IMR-90 (cell line): ENCODE measurements around the gene KIF1B. TPM values are rescaled to one million over a fixed set of nuclear protein-coding genes. Genes with fewer than 3 reads are reported as not detected.

Experiments
- ATAC-seq: fragments of 200-7000 bp; cut with Tn5 transposase; 2 replicates; pipeline ENCODE4 v1.9.1; 2020; ENCODE audit warnings: low read depth, mild to moderate bottlenecking, moderate library complexity
- BruUV-seq: library from RNA; stranded (reverse); fragments of 400-500 nt; replicated peaks from 2 replicates; lab custom pipeline; 2021; lab: Mats Ljungman, UMichigan
- CTCF ChIA-PET: fragments of 300-600 bp; formaldehyde crosslinking; extraction: SDS; loops from one replicate; lab custom pipeline; 2021; ENCODE audit warnings: antibody characterized with exemption; lab: Yijun Ruan, JAX
- POLR2A ChIA-PET: fragments of 300-600 bp; sonication (Branson Sonifier 250); formaldehyde crosslinking; loops from one replicate; lab custom pipeline; 2022; ENCODE audit warnings: antibody characterized with exemption; ENCODE audit not compliant: unreplicated experiment; lab: Charles Lee
- DNase-seq: peaks from one replicate; pipeline ENCODE4 v3.0.0; 2013
- H2AFZ ChIP-seq: replicated peaks from 2 replicates; pipeline ENCODE3; 2013; ENCODE audit warnings: low read length, mild to moderate bottlenecking; ENCODE audit not compliant: poor library complexity
- H2AK5ac ChIP-seq: 2 replicates; pipeline ENCODE4 v1.6.1; 2013; ENCODE audit warnings: low read depth, low read length, inconsistent platforms
- H2AK9ac ChIP-seq: replicated peaks from 2 replicates; pipeline ENCODE3; 2013; ENCODE audit warnings: mild to moderate bottlenecking, low read depth, low read length, moderate library complexity; ENCODE audit not compliant: poor library complexity
- H2BK120ac ChIP-seq: 2 replicates; pipeline ENCODE4 v1.6.1; 2013; ENCODE audit warnings: low read depth, low read length, inconsistent platforms
- H2BK15ac ChIP-seq: 3 replicates; pipeline ENCODE4 v1.6.1; 2013; ENCODE audit warnings: low read depth, low read length, inconsistent platforms
- H2BK20ac ChIP-seq: 2 replicates; pipeline ENCODE4 v1.6.1; 2013; ENCODE audit warnings: low read depth, mild to moderate bottlenecking, inconsistent platforms, low read length, moderate library complexity
- H2BK5ac ChIP-seq: 2 replicates; pipeline ENCODE4 v1.6.1; 2013; ENCODE audit warnings: mild to moderate bottlenecking, low read depth, low read length, inconsistent platforms; ENCODE audit not compliant: poor library complexity, severe bottlenecking
- H3K14ac ChIP-seq: replicated peaks from 2 replicates; pipeline ENCODE4 v1.6.1; 2013; ENCODE audit warnings: low read depth, low read length, inconsistent platforms
- H3K18ac ChIP-seq: 2 replicates; pipeline ENCODE4 v1.6.1; 2013; ENCODE audit warnings: low read depth, low read length, control low read depth
- H3K23ac ChIP-seq: 2 replicates; pipeline ENCODE4 v1.6.1; 2013; ENCODE audit warnings: low read depth, low read length, inconsistent platforms
- H3K27ac ChIP-seq: 2 replicates; pipeline ENCODE4 v1.5.1; 2013; ENCODE audit warnings: mild to moderate bottlenecking, control low read depth, low read length; ENCODE audit not compliant: insufficient read depth
- H3K27me3 ChIP-seq: 2 replicates; pipeline ENCODE4 v1.6.1; 2013; ENCODE audit warnings: low read length; ENCODE audit not compliant: control insufficient read depth, insufficient read depth
- H3K36me3 ChIP-seq: 2 replicates; pipeline ENCODE4 v1.6.1; 2013; ENCODE audit warnings: low read length, mixed read lengths; ENCODE audit not compliant: control insufficient read depth, insufficient read depth
- H3K4ac ChIP-seq: 2 replicates; pipeline ENCODE4 v1.6.1; 2013; ENCODE audit warnings: low read depth, low read length, inconsistent platforms
- H3K4me1 ChIP-seq: 2 replicates; pipeline ENCODE4 v1.6.1; 2013; ENCODE audit warnings: low read length, mixed read lengths; ENCODE audit not compliant: control insufficient read depth, insufficient read depth
- H3K4me2 ChIP-seq: 2 replicates; pipeline ENCODE4 v1.6.1; 2013; ENCODE audit warnings: low read depth, mild to moderate bottlenecking, control low read depth, low read length, moderate library complexity
- H3K4me3 ChIP-seq: 2 replicates; pipeline ENCODE4 v1.5.1; 2013; ENCODE audit warnings: low read depth, mild to moderate bottlenecking, control low read depth, low read length, moderate library complexity; ENCODE audit not compliant: insufficient read depth
- H3K56ac ChIP-seq: 2 replicates; pipeline ENCODE4 v1.6.1; 2013; ENCODE audit warnings: low read length, inconsistent platforms; ENCODE audit not compliant: insufficient read depth; ENCODE audit errors: extremely low read depth
- H3K79me1 ChIP-seq, 2 experiments: 2 replicates each; pipeline ENCODE4 v1.6.1; 2013; ENCODE audit warnings: low read length in 2 of 2, inconsistent platforms in 1 of 2, low read depth in 1 of 2
- H3K9ac ChIP-seq: 2 replicates; pipeline ENCODE4 v1.6.1; 2013; ENCODE audit warnings: low read depth, low read length, control low read depth
- H3K9me1 ChIP-seq: 2 replicates; pipeline ENCODE4 v1.6.1; 2013; ENCODE audit warnings: low read length, inconsistent platforms; ENCODE audit not compliant: insufficient read depth
- H3K9me3 ChIP-seq: 2 replicates; pipeline ENCODE4 v1.6.1; 2013; ENCODE audit warnings: low read length; ENCODE audit not compliant: control insufficient read depth, insufficient read depth
- H4K20me1 ChIP-seq: 2 replicates; pipeline ENCODE4 v1.6.1; 2013; ENCODE audit warnings: low read length, inconsistent platforms; ENCODE audit not compliant: insufficient read depth
- H4K5ac ChIP-seq: 2 replicates; pipeline ENCODE4 v1.6.1; 2013; ENCODE audit warnings: mild to moderate bottlenecking, low read depth, low read length, control low read depth
- H4K8ac ChIP-seq, 2 experiments: 2 replicates each; pipeline ENCODE4 v1.6.1; 2013; ENCODE audit warnings: low read depth in 2 of 2, low read length in 2 of 2, control low read depth in 1 of 2, inconsistent platforms in 1 of 2
- H4K91ac ChIP-seq: 2 replicates; pipeline ENCODE4 v1.6.1; 2013; ENCODE audit warnings: low read depth, low read length, inconsistent platforms; ENCODE audit not compliant: insufficient read depth
- BHLHE40 ChIP-seq: fragments of 150-350 bp; IDR thresholded peaks from 2 replicates; pipeline ENCODE4 v1.6.1; 2016; ENCODE audit warnings: mild to moderate bottlenecking, low read depth, low read length
- CEBPB ChIP-seq: IDR thresholded peaks from 2 replicates; pipeline ENCODE4 v1.6.1; 2012; ENCODE audit warnings: low read depth, low read length, improper control_type of control experiment
- CHD1 ChIP-seq: IDR thresholded peaks from 2 replicates; pipeline ENCODE4 v1.6.1; 2012; ENCODE audit warnings: low read depth, low read length, improper control_type of control experiment
- CTCF ChIP-seq: conservative IDR thresholded peaks from 2 replicates; pipeline ENCODE4 v1.5.1; 2012; ENCODE audit warnings: mild to moderate bottlenecking, low read depth, low read length, improper control_type of control experiment
- ELK1 ChIP-seq: fragments of 150-350 bp; IDR thresholded peaks from 2 replicates; pipeline ENCODE4 v1.6.1; 2016; ENCODE audit warnings: low read depth, mild to moderate bottlenecking, low read length, moderate library complexity, borderline replicate concordance
- FOS ChIP-seq: fragments of 150-350 bp; IDR thresholded peaks from 2 replicates; pipeline ENCODE4 v1.6.1; 2016; ENCODE audit warnings: low read depth, low read length
- MAFK ChIP-seq: IDR thresholded peaks from 2 replicates; pipeline ENCODE4 v1.6.1; 2012; ENCODE audit warnings: low read depth, low read length, improper control_type of control experiment
- MAZ ChIP-seq: IDR thresholded peaks from 2 replicates; pipeline ENCODE4 v1.6.1; 2012; ENCODE audit warnings: low read depth, mild to moderate bottlenecking, low read length, improper control_type of control experiment, moderate library complexity, borderline replicate concordance
- MXI1 ChIP-seq: IDR thresholded peaks from 2 replicates; pipeline ENCODE4 v1.6.1; 2012; ENCODE audit warnings: low read depth, mild to moderate bottlenecking, low read length, moderate library complexity, borderline replicate concordance
- NFE2L2 ChIP-seq: fragments of 150-350 bp; IDR thresholded peaks from 2 replicates; pipeline ENCODE4 v1.6.1; 2016; ENCODE audit warnings: low read depth, mild to moderate bottlenecking, low read length
- POLR2A ChIP-seq: IDR thresholded peaks from 2 replicates; pipeline ENCODE4 v1.6.1; 2012; ENCODE audit warnings: mild to moderate bottlenecking, low read depth, low read length
- RAD21 ChIP-seq: IDR thresholded peaks from 2 replicates; pipeline ENCODE4 v1.6.1; 2012; ENCODE audit warnings: low read length, improper control_type of control experiment
- RCOR1 ChIP-seq: IDR thresholded peaks from 2 replicates; pipeline ENCODE4 v1.6.1; 2012; ENCODE audit warnings: mild to moderate bottlenecking, low read length, improper control_type of control experiment; ENCODE audit not compliant: insufficient replicate concordance
- SMC3 ChIP-seq: fragments of 150-350 bp; IDR thresholded peaks from 2 replicates; pipeline ENCODE4 v1.6.1; 2016; ENCODE audit warnings: low read depth, mild to moderate bottlenecking, antibody characterized with exemption, low read length, moderate library complexity
- USF2 ChIP-seq: fragments of 150-350 bp; IDR thresholded peaks from 2 replicates; pipeline ENCODE4 v1.6.1; 2017; ENCODE audit warnings: mild to moderate bottlenecking, antibody characterized with exemption, low read length, low read depth
- dilution Hi-C: fragments of 300-500 bp; cut with HindIII; formaldehyde crosslinking; loops from one replicate; pipeline ENCODE4 v1.14.3; 2018; ENCODE audit warnings: low sequenced_read_pairs; ENCODE audit not compliant: unreplicated experiment
- in situ Hi-C: fragments of 300-500 bp; cut with MboI; formaldehyde crosslinking; loops from 3 replicates; pipeline ENCODE4 v1.14.3; 2019; ENCODE audit warnings: low sequenced_read_pairs, inconsistent platforms, mixed read lengths
- intact Hi-C: fragments of 100-400 bp; cut with micrococcal nuclease; formaldehyde crosslinking; loops from 2 replicates; pipeline ENCODE4 v1.10.0; 2022
- polyA plus RNA-seq, 3 experiments: library from polyadenylated mRNA; depleted of rRNA; stranded (reverse); fragments of >200 nt; gene quantifications; 2 replicates each; pipeline ENCODE4 v1.2.3, GENCODE V29; 2012; ENCODE audit warnings: low replicate concordance in 1 of 3
- total RNA-seq: library from RNA; depleted of rRNA; stranded (reverse); fragments of >200 nt; gene quantifications from 2 replicates; pipeline ENCODE4 v1.2.3, GENCODE V29; 2012

The KIF1B gene
- total and polyA plus RNA-seq, 2 of the 4 experiments (the other 2 are of a cell fraction), result 13.0 to 21.1 TPM

GRCh38 chr1:10347109-10347508, 136.7 kb downstream of the KIF1B start:
- BruUV-seq, result no TSS peak
- Histone ChIP-seq H2BK5ac (no peak overlapping the region), H3K27ac (no peak overlapping the region), H2AFZ (no peak overlapping the region), H2AK9ac (no peak overlapping the region), H3K27me3 (no peaks in the 10 kb centered on the region), H4K91ac (no peak overlapping the region), H3K9ac (no peak overlapping the region), H3K4ac (no peak overlapping the region), H3K79me1 (no peaks in the 10 kb centered on the region), H4K8ac (no peak overlapping the region), H3K9me1 (no peaks in the 10 kb centered on the region), H3K4me2 (no peak overlapping the region), H2BK120ac (no peak overlapping the region), H2BK15ac (no peak overlapping the region), H4K20me1 (no peaks in the 10 kb centered on the region), H3K9me3 (no peaks in the 10 kb centered on the region), H3K56ac (no peak overlapping the region), H3K36me3 (peaks cover 13% of the 10 kb centered on the region), H3K14ac (no peak overlapping the region), H3K4me3 (no peak overlapping the region), H3K23ac (no peak overlapping the region), H3K18ac (no peak overlapping the region), H4K5ac (no peak overlapping the region), H3K4me1 (no peaks in the 10 kb centered on the region), H2AK5ac (no peak overlapping the region), H2BK20ac (no peak overlapping the region)
- TF ChIP-seq CEBPB, result no peak
- no peak for TF ChIP-seq SMC3
- TF ChIP-seq MAFK, result no peak
- TF ChIP-seq CTCF, result no peak
- TF ChIP-seq MXI1, result no peak
- TF ChIP-seq USF2, result no peak
- no peak for TF ChIP-seq MAZ
- no peak for TF ChIP-seq RAD21
- no peak for TF ChIP-seq POLR2A
- TF ChIP-seq RCOR1, result no peak
- TF ChIP-seq FOS, result no peak
- TF ChIP-seq CHD1, result no peak
- TF ChIP-seq ELK1, result no peak
- TF ChIP-seq NFE2L2, result no peak
- no peak for TF ChIP-seq BHLHE40
- in situ Hi-C loops (no loop called here), intact Hi-C loops (no loop called here), dilution Hi-C loops (no loop called here)
- ATAC-seq (no peak), DNase-seq (no peak)
- POLR2A ChIA-PET, result no interaction called here
- CTCF ChIA-PET, result interaction anchor here (0.6 kb wide), 1 partner anchor 164 kb away, joined by 6 read pairs; no protein-coding TSS in a partner anchor
